OCI-LY7 (cell line): ENCODE results near the gene TMEM158. TPM values are rescaled to one million over a fixed set of nuclear protein-coding genes. Genes with fewer than 3 reads are reported as not detected.

Source experiments
- BruUV-seq: library from RNA; stranded (reverse); fragments of 400-500 nt; replicated peaks from 2 replicates; lab custom pipeline; 2021; lab: Mats Ljungman, UMichigan
- CTCF ChIA-PET: fragments of 300-600 bp; sonication (Branson Sonifier 250); formaldehyde crosslinking; loops from one replicate; lab custom pipeline; 2022; ENCODE audit warnings: antibody characterized with exemption; ENCODE audit not compliant: unreplicated experiment; lab: Charles Lee
- POLR2A ChIA-PET: fragments of 300-600 bp; sonication (Branson Sonifier 250); formaldehyde crosslinking; loops from one replicate; lab custom pipeline; 2022; ENCODE audit warnings: antibody characterized with exemption; lab: Charles Lee
- DNase-seq: peaks from one replicate; pipeline ENCODE4 v3.0.0-alpha.2; 2015; ENCODE audit warnings: low spot score
- H2AFZ ChIP-seq: fragments of 200-600 bp; sonication (generic), shearing (Covaris generic); 2 replicates; pipeline ENCODE4 v1.6.1; 2014; ENCODE audit warnings: mild to moderate bottlenecking, antibody characterized with exemption, low read length, moderate library complexity
- H3K27ac ChIP-seq: fragments of 200-600 bp; sonication (generic); 2 replicates; pipeline ENCODE4 v1.5.1; 2014; ENCODE audit warnings: mixed run types, low read depth, mild to moderate bottlenecking, moderate library complexity, low read length, inconsistent platforms; ENCODE audit not compliant: poor library complexity, severe bottlenecking
- H3K36me3 ChIP-seq: fragments of 200-600 bp; sonication (generic); 2 replicates; pipeline ENCODE4 v1.6.1; 2014; ENCODE audit warnings: mild to moderate bottlenecking, antibody characterized with exemption, low read length, moderate library complexity, mixed read lengths; ENCODE audit not compliant: insufficient read depth
- H3K4me1 ChIP-seq: fragments of 200-600 bp; sonication (generic); 2 replicates; pipeline ENCODE4 v1.5.1; 2014; ENCODE audit warnings: mild to moderate bottlenecking, low read length; ENCODE audit not compliant: insufficient read depth, poor library complexity, severe bottlenecking
- H3K4me2 ChIP-seq: fragments of 200-600 bp; sonication (generic); 2 replicates; pipeline ENCODE4 v1.6.1; 2014; ENCODE audit warnings: mild to moderate bottlenecking, low read length
- H3K4me3 ChIP-seq: fragments of 200-600 bp; sonication (generic); 2 replicates; pipeline ENCODE4 v1.5.1; 2014; ENCODE audit warnings: mild to moderate bottlenecking, low read depth, low read length; ENCODE audit not compliant: poor library complexity, severe bottlenecking
- H3K79me2 ChIP-seq: fragments of 200-600 bp; sonication (generic); 2 replicates; pipeline ENCODE4 v1.6.1; 2016; ENCODE audit warnings: low read depth, mild to moderate bottlenecking, low read length, moderate library complexity, mixed read lengths; ENCODE audit not compliant: insufficient read depth
- H3K9me2 ChIP-seq: fragments of 200-600 bp; sonication (generic); 2 replicates; pipeline ENCODE4 v1.6.1; 2016; ENCODE audit warnings: mild to moderate bottlenecking, low read length, mixed read lengths; ENCODE audit not compliant: insufficient read depth
- H3K9me3 ChIP-seq: fragments of 200-600 bp; sonication (generic); 2 replicates; pipeline ENCODE4 v1.6.1; 2014; ENCODE audit warnings: mild to moderate bottlenecking, mixed run types, low read length, mixed read lengths
- H4K20me1 ChIP-seq: fragments of 200-600 bp; sonication (generic); 2 replicates; pipeline ENCODE4 v1.6.1; 2014; ENCODE audit warnings: mild to moderate bottlenecking, antibody characterized with exemption, low read length, moderate library complexity, mixed read lengths; ENCODE audit not compliant: insufficient read depth
- CTCF ChIP-seq: fragments of 200-600 bp; sonication (generic); conservative IDR thresholded peaks from 2 replicates; pipeline ENCODE4 v1.5.1; 2014; ENCODE audit warnings: mild to moderate bottlenecking, antibody characterized with exemption, low read length, moderate library complexity, mixed read lengths
- EZH2phosphoT487 ChIP-seq: fragments of 200-600 bp; sonication (generic); IDR thresholded peaks from 2 replicates; pipeline ENCODE4 v1.6.1; 2018; ENCODE audit warnings: low read depth, borderline replicate concordance, mild to moderate bottlenecking, mixed run types, antibody characterized with exemption, low read length, moderate library complexity, mixed read lengths
- intact Hi-C: fragments of 100-400 bp; cut with micrococcal nuclease; formaldehyde crosslinking; loops from one replicate; pipeline ENCODE4 v1.10.0; 2022; ENCODE audit not compliant: unreplicated experiment
- total RNA-seq, 2 experiments: library from RNA; depleted of rRNA in 1 of 2; stranded (reverse); fragments of >200 nt in 1 of 2; shearing (Covaris generic) in 1 of 2; gene quantifications; 2 replicates each; pipeline ENCODE4 v1.2.3, GENCODE V29; 2014 to 2022

The TMEM158 gene
- total RNA-seq, 2 experiments from 2014 or later = not detected

- BruUV-seq = no TSS peak
- ChIA-PET CTCF (no interaction called here), POLR2A (interaction anchor here (0.7 kb wide), 1 partner anchor 46 kb away, joined by 3 read pairs; no protein-coding TSS in a partner anchor)
- Histone ChIP-seq H3K36me3 (no peaks in the 10 kb centered on the region), H3K4me3 (no peak overlapping the region), H3K4me1 (no peaks in the 10 kb centered on the region), H3K27ac (no peak overlapping the region), H3K79me2 (no peaks in the 10 kb centered on the region), H3K4me2 (no peak overlapping the region), H3K9me3 (no peaks in the 10 kb centered on the region), H4K20me1 (no peaks in the 10 kb centered on the region), H2AFZ (no peak overlapping the region), H3K9me2 (no peaks in the 10 kb centered on the region)
- DNase-seq = no peak
- intact Hi-C loops = no loop called here
- no peak for TF ChIP-seq CTCF
- no peak for TF ChIP-seq EZH2phosphoT487
Measured at GRCh38 chr3:45218578-45219390, 7.3 kb downstream of the TMEM158 start.

- intact Hi-C loops = no loop called here
- Histone ChIP-seq H3K79me2 (no peaks in the 10 kb centered on the region), H3K4me3 (no peak overlapping the region), H3K4me2 (no peak overlapping the region), H3K27ac (no peak overlapping the region), H4K20me1 (no peaks in the 10 kb centered on the region), H3K4me1 (no peaks in the 10 kb centered on the region), H3K36me3 (no peaks in the 10 kb centered on the region), H3K9me3 (no peaks in the 10 kb centered on the region), H2AFZ (no peak overlapping the region), H3K9me2 (no peaks in the 10 kb centered on the region)
- ChIA-PET POLR2A (no interaction called here), CTCF (no interaction called here)
- DNase-seq = no peak
- no peak for TF ChIP-seq CTCF
- no peak for TF ChIP-seq EZH2phosphoT487
- BruUV-seq = no TSS peak
Measured at GRCh38 chr3:45216021-45216609, 10.0 kb downstream of the TMEM158 start.

- BruUV-seq = no TSS peak
- POLR2A ChIA-PET = no interaction called here
- Histone ChIP-seq H3K27ac (no peak overlapping the region), H3K79me2 (no peaks in the 10 kb centered on the region), H3K4me1 (no peaks in the 10 kb centered on the region), H3K9me3 (no peaks in the 10 kb centered on the region), H3K4me3 (no peak overlapping the region), H3K36me3 (no peaks in the 10 kb centered on the region), H4K20me1 (no peaks in the 10 kb centered on the region), H3K9me2 (no peaks in the 10 kb centered on the region), H2AFZ (no peak overlapping the region), H3K4me2 (no peak overlapping the region)
- no peak for TF ChIP-seq EZH2phosphoT487
- no peak for TF ChIP-seq CTCF
- intact Hi-C loops = no loop called here
- DNase-seq = no peak
- CTCF ChIA-PET = no interaction called here
Measured at GRCh38 chr3:45215466-45215865, 10.6 kb downstream of the TMEM158 start.
